Measurements from ENCODE around the gene AATF. TPM values are rescaled to one million over a fixed set of nuclear protein-coding genes. Genes with fewer than 3 reads are reported as not detected.

AATF gene
- total and polyA plus RNA-seq, 9 donors = 28.5 to 73.6 (median 42.5) TPM

- intact Hi-C loops (cut with DNase I) = loop anchor here in 1 of 4 donors (10.0 kb wide), 1 partner anchor 417 kb away; no protein-coding TSS in a partner anchor
- no peaks in the 10 kb centered on the region for H3K27me3 ChIP-seq
- no peak for TF ChIP-seq EP300 (IDR thresholded peaks at IDR 0.05)
- no peak for TF ChIP-seq CTCF (IDR thresholded peaks at IDR 0.05)
- no peak for TF ChIP-seq POLR2A (IDR thresholded peaks at IDR 0.05)
- H3K36me3 ChIP-seq = no peaks in the 10 kb centered on the region
- H3K9me3 ChIP-seq = no peaks in the 10 kb centered on the region
- no peak overlapping the region for H3K27ac ChIP-seq
- 93 to 96% (median 93%) methylated on average over 3 of the region's 3 CpGs for WGBS, 3 donors
- H3K4me3 ChIP-seq = no peak overlapping the region
- DNase-seq = no peak
- H3K4me1 ChIP-seq (ENCODE audit: insufficient read depth) = peaks cover 2% of the 10 kb centered on the region
These were observed 103.1 kb downstream of the AATF start for GRCh38 chr17:37051833-37052232.

GRCh38 chr17:37052450-37052849 is 103.7 kb downstream of the AATF start:
- no peak overlapping the region for H3K4me3 ChIP-seq
- no peaks in the 10 kb centered on the region for H3K36me3 ChIP-seq
- H3K4me1 ChIP-seq (ENCODE audit: insufficient read depth) = peaks cover 2% of the 10 kb centered on the region
- H3K9me3 ChIP-seq = no peaks in the 10 kb centered on the region
- no peaks in the 10 kb centered on the region for H3K27me3 ChIP-seq
- WGBS, 3 donors = 69 to 87% (median 75%) methylated on average over 6 of the region's 6 CpGs
- H3K27ac ChIP-seq = no peak overlapping the region
- intact Hi-C loops (cut with DNase I) = loop anchor here in 1 of 4 donors (10.0 kb wide), 1 partner anchor 418 kb away; no protein-coding TSS in a partner anchor
- no peak for TF ChIP-seq POLR2A (IDR thresholded peaks at IDR 0.05)
- DNase-seq = no peak

GRCh38 chr17:37054894-37055293 is 106.1 kb downstream of the AATF start:
- no peaks in the 10 kb centered on the region for H3K36me3 ChIP-seq
- intact Hi-C loops (cut with DNase I) = loop anchor here in 1 of 4 donors (10.0 kb wide), 1 partner anchor 420 kb away; no protein-coding TSS in a partner anchor
- H3K9me3 ChIP-seq = no peaks in the 10 kb centered on the region
- DNase-seq = no peak
- 90 to 93% (median 92%) methylated on average over 8 of the region's 8 CpGs for WGBS, 3 donors
- no peak overlapping the region for H3K27ac ChIP-seq
- H3K4me3 ChIP-seq = no peak overlapping the region
- H3K4me1 ChIP-seq (ENCODE audit: insufficient read depth) = peaks cover 2% of the 10 kb centered on the region
- no peaks in the 10 kb centered on the region for H3K27me3 ChIP-seq
- TF ChIP-seq POLR2A (IDR thresholded peaks at IDR 0.05) = no peak
- no peak for TF ChIP-seq CTCF (IDR thresholded peaks at IDR 0.05)
- no peak for TF ChIP-seq EP300 (IDR thresholded peaks at IDR 0.05)

- intact Hi-C loops (cut with DNase I) = loop anchor here in 1 of 4 donors (10.0 kb wide), 1 partner anchor 422 kb away; no protein-coding TSS in a partner anchor
- peaks cover 2% of the 10 kb centered on the region for H3K4me1 ChIP-seq (ENCODE audit: insufficient read depth)
- no peaks in the 10 kb centered on the region for H3K27me3 ChIP-seq
- WGBS, 3 donors = 71 to 86% (median 77%) methylated on average over 18 of the region's 18 CpGs
- DNase-seq = no peak
- no peak for TF ChIP-seq POLR2A (IDR thresholded peaks at IDR 0.05)
- no peak for TF ChIP-seq EP300 (IDR thresholded peaks at IDR 0.05)
- TF ChIP-seq CTCF (IDR thresholded peaks at IDR 0.05) = no peak
- no peak overlapping the region for H3K27ac ChIP-seq
- H3K9me3 ChIP-seq = no peaks in the 10 kb centered on the region
- no peak overlapping the region for H3K4me3 ChIP-seq
- H3K36me3 ChIP-seq = no peaks in the 10 kb centered on the region
These were observed 107.9 kb downstream of the AATF start for GRCh38 chr17:37056622-37057021.

- Histone ChIP-seq H3K36me3 (no peaks in the 10 kb centered on the region), H3K27ac (no peak overlapping the region), H3K9me3 (no peaks in the 10 kb centered on the region), H3K27me3 (no peaks in the 10 kb centered on the region), H3K4me3 (no peak overlapping the region), H3K4me1 (ENCODE audit: insufficient read depth) (peaks cover 9% of the 10 kb centered on the region)
- 95 to 98% (median 97%) methylated on average over 3 of the region's 3 CpGs for WGBS, 3 donors
- intact Hi-C loops (cut with DNase I) = loop anchor here in 1 of 4 donors (10.0 kb wide), 1 partner anchor 425 kb away; no protein-coding TSS in a partner anchor
- no peak for DNase-seq
- no peak for TF ChIP-seq EP300 (IDR thresholded peaks at IDR 0.05)
- TF ChIP-seq POLR2A (IDR thresholded peaks at IDR 0.05) = no peak
- no peak for TF ChIP-seq CTCF (IDR thresholded peaks at IDR 0.05)
These were observed 110.7 kb downstream of the AATF start for GRCh38 chr17:37059493-37059892.

Data from ovary (tissue), 9 donors.